Activated CD4-positive, alpha-beta memory T cell treated with anti-CD3 and anti-CD28 coated beads, Interleukin-2, amount 10 ng/mL, durations not matched to agents 7 days and 5 days (primary cell): ENCODE results near the gene AP3B1. TPM values are rescaled to one million over a fixed set of nuclear protein-coding genes. Genes with fewer than 3 reads are reported as not detected.

Experiments used
- CTCF ChIA-PET: fragments of 350-600 bp; sonication (Branson Sonifier 250); formaldehyde crosslinking; loops from one replicate; lab custom pipeline; 2021; ENCODE audit warnings: antibody characterized with exemption, inconsistent platforms; lab: Charles Lee
- POLR2A ChIA-PET: fragments of 350-600 bp; sonication (Branson Sonifier 250); formaldehyde crosslinking; loops from one replicate; lab custom pipeline; 2021; ENCODE audit warnings: antibody characterized with exemption; lab: Charles Lee
- DNase-seq: peaks from one replicate; pipeline ENCODE4 v3.0.0-alpha.2; 2020
- H3K27ac Mint-ChIP-seq: one replicate; pipeline ENCODE4 v1.8.0; 2021; ENCODE audit warnings: mild to moderate bottlenecking, mixed read lengths
- H3K27me3 Mint-ChIP-seq: one replicate; pipeline ENCODE4 v1.8.0; 2021; ENCODE audit warnings: mixed read lengths
- H3K36me3 Mint-ChIP-seq: one replicate; pipeline ENCODE4 v1.8.0; 2021; ENCODE audit warnings: low read depth, mixed read lengths
- H3K4me1 Mint-ChIP-seq: one replicate; pipeline ENCODE4 v1.8.0; 2021; ENCODE audit warnings: mixed read lengths
- H3K4me3 Mint-ChIP-seq: one replicate; pipeline ENCODE4 v1.8.0; 2021; ENCODE audit warnings: mild to moderate bottlenecking, mixed read lengths
- H3K9me3 Mint-ChIP-seq: one replicate; pipeline ENCODE4 v1.8.0; 2021; ENCODE audit warnings: mixed read lengths
- total RNA-seq, 2 experiments: library from RNA; stranded (reverse); gene quantifications; one replicate each; pipeline ENCODE4 v1.2.3, GENCODE V29; 2021

The AP3B1 gene
- total RNA-seq, 2 experiments from 2014 or later, result 40.3 to 42.7 TPM

- ChIA-PET CTCF (interaction anchor here (1.0 kb wide), 1 partner anchor 9 kb away, joined by 4 read pairs; the partner anchor contains the start of gene AP3B1), POLR2A (interaction anchor here (1.0 kb wide), 1 partner anchor 74 kb away, joined by 4 read pairs; the partner anchor contains the start of gene SCAMP1)
- no peaks in the 10 kb centered on the region for H3K27me3 Mint-ChIP-seq
- no peaks in the 10 kb centered on the region for H3K9me3 Mint-ChIP-seq
- H3K4me1 Mint-ChIP-seq, result peaks cover 44% of the 10 kb centered on the region
- peaks cover 42% of the 10 kb centered on the region for H3K36me3 Mint-ChIP-seq
- no peak for DNase-seq
- no peak overlapping the region for H3K27ac Mint-ChIP-seq
- H3K4me3 Mint-ChIP-seq, result no peak overlapping the region
These were observed 8.2 kb downstream of the AP3B1 start for GRCh38 chr5:78286290-78286689.

GRCh38 chr5:78283802-78284201 is 10.7 kb downstream of the AP3B1 start:
- ChIA-PET CTCF (interaction anchor here (0.8 kb wide), 1 partner anchor 12 kb away, joined by 3 read pairs; no protein-coding TSS in a partner anchor), POLR2A (interaction anchor here (2.9 kb wide), 1 partner anchor 10 kb away, joined by 18 read pairs; the partner anchor contains the start of gene AP3B1)
- Mint-ChIP-seq H3K27ac (no peak overlapping the region), H3K4me1 (peaks cover 32% of the 10 kb centered on the region), H3K9me3 (no peaks in the 10 kb centered on the region), H3K27me3 (no peaks in the 10 kb centered on the region), H3K4me3 (no peak overlapping the region), H3K36me3 (peaks cover 32% of the 10 kb centered on the region)
- DNase-seq, result no peak

- CTCF ChIA-PET, result no interaction called here
- H3K27ac Mint-ChIP-seq, result no peak overlapping the region
- H3K4me1 Mint-ChIP-seq, result peaks cover 32% of the 10 kb centered on the region
- H3K9me3 Mint-ChIP-seq, result no peaks in the 10 kb centered on the region
- POLR2A ChIA-PET, result interaction anchor here (0.9 to 2.9 kb wide), 2 partner anchors 11 to 12 kb away, joined by 3 to 18 read pairs; partner anchors contain the start of gene AP3B1
- no peak overlapping the region for H3K4me3 Mint-ChIP-seq
- no peak for DNase-seq
- H3K27me3 Mint-ChIP-seq, result no peaks in the 10 kb centered on the region
- H3K36me3 Mint-ChIP-seq, result peaks cover 32% of the 10 kb centered on the region
These were observed 11.4 kb downstream of the AP3B1 start for GRCh38 chr5:78283105-78283504.

GRCh38 chr5:78280261-78280660 is 14.2 kb downstream of the AP3B1 start:
- DNase-seq, result no peak
- ChIA-PET POLR2A (no interaction called here), CTCF (no interaction called here)
- Mint-ChIP-seq H3K4me3 (no peak overlapping the region), H3K27me3 (no peaks in the 10 kb centered on the region), H3K27ac (no peak overlapping the region), H3K9me3 (no peaks in the 10 kb centered on the region), H3K4me1 (peaks cover 15% of the 10 kb centered on the region), H3K36me3 (peaks cover 24% of the 10 kb centered on the region)

GRCh38 chr5:78279194-78279593 is 15.3 kb downstream of the AP3B1 start:
- CTCF ChIA-PET, result interaction anchor here (1.3 kb wide), 1 partner anchor 16 kb away, joined by 4 read pairs; the partner anchor contains the start of gene AP3B1
- POLR2A ChIA-PET, result no interaction called here
- peaks cover 11% of the 10 kb centered on the region for H3K4me1 Mint-ChIP-seq
- H3K27ac Mint-ChIP-seq, result no peak overlapping the region
- no peaks in the 10 kb centered on the region for H3K9me3 Mint-ChIP-seq
- no peaks in the 10 kb centered on the region for H3K27me3 Mint-ChIP-seq
- H3K36me3 Mint-ChIP-seq, result peaks cover 22% of the 10 kb centered on the region
- no peak for DNase-seq
- H3K4me3 Mint-ChIP-seq, result no peak overlapping the region

- peaks cover 23% of the 10 kb centered on the region for H3K36me3 Mint-ChIP-seq
- no peaks in the 10 kb centered on the region for H3K9me3 Mint-ChIP-seq
- no peaks in the 10 kb centered on the region for H3K27me3 Mint-ChIP-seq
- H3K4me1 Mint-ChIP-seq, result peaks cover 2% of the 10 kb centered on the region
- no peak overlapping the region for H3K27ac Mint-ChIP-seq
- H3K4me3 Mint-ChIP-seq, result no peak overlapping the region
- CTCF ChIA-PET, result no interaction called here
- POLR2A ChIA-PET, result interaction anchor here (0.9 kb wide), 2 partner anchors 17 to 22 kb away, joined by 3 read pairs; partner anchors contain the start of gene AP3B1
- DNase-seq, result no peak
These were observed 16.8 kb downstream of the AP3B1 start for GRCh38 chr5:78277715-78278114.

- no peaks in the 10 kb centered on the region for H3K27me3 Mint-ChIP-seq
- no peak for DNase-seq
- H3K4me1 Mint-ChIP-seq, result peaks cover 2% of the 10 kb centered on the region
- ChIA-PET POLR2A (interaction anchor here (1.3 kb wide), 1 partner anchor 19 kb away, joined by 3 read pairs; the partner anchor contains the start of gene AP3B1), CTCF (no interaction called here)
- H3K4me3 Mint-ChIP-seq, result no peak overlapping the region
- H3K27ac Mint-ChIP-seq, result no peak overlapping the region
- H3K9me3 Mint-ChIP-seq, result no peaks in the 10 kb centered on the region
- peaks cover 19% of the 10 kb centered on the region for H3K36me3 Mint-ChIP-seq
These were observed 18.4 kb downstream of the AP3B1 start for GRCh38 chr5:78275998-78276543.

GRCh38 chr5:78274540-78275197 is 19.8 kb downstream of the AP3B1 start:
- peaks cover 19% of the 10 kb centered on the region for H3K36me3 Mint-ChIP-seq
- no peaks in the 10 kb centered on the region for H3K9me3 Mint-ChIP-seq
- no peaks in the 10 kb centered on the region for H3K27me3 Mint-ChIP-seq
- CTCF ChIA-PET, result no interaction called here
- DNase-seq, result no peak
- H3K4me3 Mint-ChIP-seq, result no peak overlapping the region
- H3K27ac Mint-ChIP-seq, result no peak overlapping the region
- POLR2A ChIA-PET, result interaction anchor here (1.3 kb wide), 1 partner anchor 20 kb away, joined by 3 read pairs; the partner anchor contains the start of gene AP3B1
- peaks cover 2% of the 10 kb centered on the region for H3K4me1 Mint-ChIP-seq

GRCh38 chr5:78273436-78273835 is 21.1 kb downstream of the AP3B1 start:
- POLR2A ChIA-PET, result interaction anchor here (1.5 kb wide), 1 partner anchor 21 kb away, joined by 3 read pairs; no protein-coding TSS in a partner anchor
- H3K4me3 Mint-ChIP-seq, result no peak overlapping the region
- peaks cover 2% of the 10 kb centered on the region for H3K4me1 Mint-ChIP-seq
- H3K36me3 Mint-ChIP-seq, result peaks cover 19% of the 10 kb centered on the region
- CTCF ChIA-PET, result interaction anchor here (0.7 to 1.1 kb wide), 2 partner anchors 21 to 726 kb away, joined by 3 to 5 read pairs; partner anchors contain the start of gene AP3B1
- no peaks in the 10 kb centered on the region for H3K27me3 Mint-ChIP-seq
- no peak for DNase-seq
- H3K9me3 Mint-ChIP-seq, result no peaks in the 10 kb centered on the region
- H3K27ac Mint-ChIP-seq, result no peak overlapping the region

GRCh38 chr5:78271766-78272165 is 22.7 kb downstream of the AP3B1 start:
- H3K4me3 Mint-ChIP-seq, result no peak overlapping the region
- POLR2A ChIA-PET, result no interaction called here

GRCh38 chr5:78269088-78269703 is 25.3 kb downstream of the AP3B1 start:
- POLR2A ChIA-PET, result interaction anchor here (1.5 kb wide), 1 partner anchor 25 kb away, joined by 3 read pairs; the partner anchor contains the start of gene AP3B1
- Mint-ChIP-seq H3K4me3 (no peak overlapping the region), H3K9me3 (no peaks in the 10 kb centered on the region), H3K27ac (no peak overlapping the region), H3K36me3 (peaks cover 18% of the 10 kb centered on the region), H3K4me1 (no peaks in the 10 kb centered on the region), H3K27me3 (no peaks in the 10 kb centered on the region)
- no peak for DNase-seq
- CTCF ChIA-PET, result interaction anchor here (0.7 kb wide), 1 partner anchor 26 kb away, joined by 5 read pairs; no protein-coding TSS in a partner anchor

More at GRCh38 chr5:78271766-78272165, 22.7 kb downstream of the AP3B1 start:
- DNase-seq, result no peak
- CTCF ChIA-PET, result no interaction called here
- no peaks in the 10 kb centered on the region for H3K9me3 Mint-ChIP-seq
- no peak overlapping the region for H3K27ac Mint-ChIP-seq
- no peaks in the 10 kb centered on the region for H3K27me3 Mint-ChIP-seq
- H3K36me3 Mint-ChIP-seq, result peaks cover 19% of the 10 kb centered on the region
- H3K4me1 Mint-ChIP-seq, result no peaks in the 10 kb centered on the region

- Mint-ChIP-seq H3K9me3 (no peaks in the 10 kb centered on the region), H3K36me3 (peaks cover 19% of the 10 kb centered on the region), H3K4me3 (no peak overlapping the region), H3K27me3 (no peaks in the 10 kb centered on the region), H3K27ac (no peak overlapping the region), H3K4me1 (no peaks in the 10 kb centered on the region)
- ChIA-PET CTCF (no interaction called here), POLR2A (interaction anchor here (1.5 kb wide), 1 partner anchor 26 kb away, joined by 3 read pairs; the partner anchor contains the start of gene AP3B1)
- no peak for DNase-seq
These were observed 26.1 kb downstream of the AP3B1 start for GRCh38 chr5:78268356-78268755.
